DMS153 treated with DMSO at 0.1 percent for 48 hours (cell line): Measurements from ENCODE around the gene DTNB.
A peak's percentile ranks its signal among the peaks of the same experiment; 100 is the strongest.

ENCODE experiments used
- DNase-seq: peaks from one replicate; lab custom pipeline; 2025; ENCODE audit not compliant: unreplicated experiment; lab: John Stamatoyannopoulos, UW

The DTNB gene

GRCh38 chr2:25473758-25474340, 199.5 kb downstream of the DTNB start:
- DNase-seq: peak; percentile 9

GRCh38 chr2:25473131-25473530, 200.2 kb downstream of the DTNB start:
- no peak for DNase-seq

GRCh38 chr2:25470806-25471205, 202.6 kb downstream of the DTNB start:
- no peak for DNase-seq

- DNase-seq: no peak
Observed at GRCh38 chr2:25467743-25468142, 205.6 kb downstream of the DTNB start.

GRCh38 chr2:25462021-25462420, 211.4 kb downstream of the DTNB start:
- no peak for DNase-seq

GRCh38 chr2:25460261-25460905, 213.0 kb downstream of the DTNB start:
- DNase-seq: no peak

GRCh38 chr2:25454824-25455611, 218.4 kb downstream of the DTNB start:
- DNase-seq: no peak

GRCh38 chr2:25453199-25453905, 220.0 kb downstream of the DTNB start:
- no peak for DNase-seq

- no peak for DNase-seq
Observed at GRCh38 chr2:25448808-25449207, 224.6 kb downstream of the DTNB start.

GRCh38 chr2:25447018-25447417, 226.4 kb downstream of the DTNB start:
- DNase-seq: no peak

GRCh38 chr2:25446122-25446521, 227.3 kb downstream of the DTNB start:
- DNase-seq: no peak

- DNase-seq: no peak
Observed at GRCh38 chr2:25445464-25445863, 227.9 kb downstream of the DTNB start.

- DNase-seq: no peak
Observed at GRCh38 chr2:25444608-25445270, 228.6 kb downstream of the DTNB start.

GRCh38 chr2:25443766-25444165, 229.6 kb downstream of the DTNB start:
- DNase-seq: no peak

GRCh38 chr2:25441353-25441752, 232.0 kb downstream of the DTNB start:
- no peak for DNase-seq

GRCh38 chr2:25438793-25439192, 234.6 kb downstream of the DTNB start:
- no peak for DNase-seq

GRCh38 chr2:25437881-25438662, 235.3 kb downstream of the DTNB start:
- no peak for DNase-seq

- no peak for DNase-seq
Observed at GRCh38 chr2:25435421-25435820, 238.0 kb downstream of the DTNB start.

GRCh38 chr2:25431604-25432003, 241.8 kb downstream of the DTNB start:
- DNase-seq: no peak

- DNase-seq: no peak
Observed at GRCh38 chr2:25430556-25430955, 242.8 kb downstream of the DTNB start.
